C4-2B (cell line): ENCODE data around the gene SLC1A2.

Source experiments
- ZFX ChIP-seq: fragments of 450-650 bp; IDR thresholded peaks from 2 replicates; pipeline ENCODE4 v1.6.1; 2017
- TF ChIP-seq, protein P1 (sequence below): fragments of 450-650 bp; conservative IDR thresholded peaks from 2 replicates; pipeline ENCODE4 v1.5.1; 2017; ENCODE audit warnings: mild to moderate bottlenecking

- TF ChIP-seq, protein P1, sequence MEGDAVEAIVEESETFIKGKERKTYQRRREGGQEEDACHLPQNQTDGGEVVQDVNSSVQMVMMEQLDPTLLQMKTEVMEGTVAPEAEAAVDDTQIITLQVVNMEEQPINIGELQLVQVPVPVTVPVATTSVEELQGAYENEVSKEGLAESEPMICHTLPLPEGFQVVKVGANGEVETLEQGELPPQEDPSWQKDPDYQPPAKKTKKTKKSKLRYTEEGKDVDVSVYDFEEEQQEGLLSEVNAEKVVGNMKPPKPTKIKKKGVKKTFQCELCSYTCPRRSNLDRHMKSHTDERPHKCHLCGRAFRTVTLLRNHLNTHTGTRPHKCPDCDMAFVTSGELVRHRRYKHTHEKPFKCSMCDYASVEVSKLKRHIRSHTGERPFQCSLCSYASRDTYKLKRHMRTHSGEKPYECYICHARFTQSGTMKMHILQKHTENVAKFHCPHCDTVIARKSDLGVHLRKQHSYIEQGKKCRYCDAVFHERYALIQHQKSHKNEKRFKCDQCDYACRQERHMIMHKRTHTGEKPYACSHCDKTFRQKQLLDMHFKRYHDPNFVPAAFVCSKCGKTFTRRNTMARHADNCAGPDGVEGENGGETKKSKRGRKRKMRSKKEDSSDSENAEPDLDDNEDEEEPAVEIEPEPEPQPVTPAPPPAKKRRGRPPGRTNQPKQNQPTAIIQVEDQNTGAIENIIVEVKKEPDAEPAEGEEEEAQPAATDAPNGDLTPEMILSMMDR, result no peak
- TF ChIP-seq ZFX, result no peak
Measured at GRCh38 chr11:35318309-35318708, 101.0 kb downstream of the SLC1A2 start.
